ENCODE measurements around the gene CHRNA4. TPM values are rescaled to one million over a fixed set of nuclear protein-coding genes. Genes with fewer than 3 reads are reported as not detected.

The CHRNA4 gene
- total RNA-seq, 1 donor from 2014 or later = 0.38 TPM

GRCh38 chr20:63354636-63355350 lies 6.4 kb downstream of the CHRNA4 start:
- Histone ChIP-seq H3K27ac (replicated peaks) (no peak overlapping the region), H3K9me3 (replicated peaks) (no peaks in the 10 kb centered on the region), H3K4me3 (no peak overlapping the region), H3K27me3 (ENCODE audit: low read depth) (peaks cover 39% of the 10 kb centered on the region), H3K4me1 (peaks cover 36% of the 10 kb centered on the region), H3K36me3 (no peaks in the 10 kb centered on the region)
- intact Hi-C loops (cut with micrococcal nuclease) = no loop called here
- DNase-seq = no peak
- no peak for TF ChIP-seq CTCF (IDR thresholded peaks at IDR 0.05; ENCODE audit: borderline replicate concordance)

- Histone ChIP-seq H3K4me1 (peaks cover 23% of the 10 kb centered on the region), H3K27me3 (ENCODE audit: low read depth) (peaks cover 25% of the 10 kb centered on the region), H3K27ac (replicated peaks) (no peak overlapping the region), H3K36me3 (no peaks in the 10 kb centered on the region), H3K4me3 (no peak overlapping the region), H3K9me3 (replicated peaks) (no peaks in the 10 kb centered on the region)
- TF ChIP-seq CTCF (IDR thresholded peaks at IDR 0.05; ENCODE audit: borderline replicate concordance) = no peak
- no peak for DNase-seq
- intact Hi-C loops (cut with micrococcal nuclease) = no loop called here
These were observed 8.3 kb downstream of the CHRNA4 start for GRCh38 chr20:63352811-63353221.

GRCh38 chr20:63351811-63352591 lies 9.1 kb downstream of the CHRNA4 start:
- peak; percentile 73 for DNase-seq
- Histone ChIP-seq H3K4me3 (peak overlapping the region; percentile 9), H3K4me1 (peaks cover 17% of the 10 kb centered on the region), H3K36me3 (no peaks in the 10 kb centered on the region), H3K27me3 (ENCODE audit: low read depth) (peaks cover 29% of the 10 kb centered on the region), H3K27ac (replicated peaks) (peak overlapping the region; percentile 51), H3K9me3 (replicated peaks) (no peaks in the 10 kb centered on the region)
- intact Hi-C loops (cut with micrococcal nuclease) = no loop called here
- TF ChIP-seq CTCF (IDR thresholded peaks at IDR 0.05; ENCODE audit: borderline replicate concordance) = no peak

GRCh38 chr20:63351326-63351700 lies 9.8 kb downstream of the CHRNA4 start:
- no peak for TF ChIP-seq CTCF (IDR thresholded peaks at IDR 0.05; ENCODE audit: borderline replicate concordance)
- DNase-seq = no peak
- intact Hi-C loops (cut with micrococcal nuclease) = no loop called here
- no peaks in the 10 kb centered on the region for H3K9me3 ChIP-seq (replicated peaks)
- H3K4me1 ChIP-seq = peaks cover 24% of the 10 kb centered on the region
- H3K4me3 ChIP-seq = no peak overlapping the region
- H3K27me3 ChIP-seq (ENCODE audit: low read depth) = peaks cover 32% of the 10 kb centered on the region
- H3K27ac ChIP-seq (replicated peaks) = no peak overlapping the region
- H3K36me3 ChIP-seq = no peaks in the 10 kb centered on the region

- H3K4me3 ChIP-seq = no peak overlapping the region
- DNase-seq = no peak
- TF ChIP-seq CTCF (IDR thresholded peaks at IDR 0.05; ENCODE audit: borderline replicate concordance) = no peak
- H3K27ac ChIP-seq (replicated peaks) = no peak overlapping the region
- H3K27me3 ChIP-seq (ENCODE audit: low read depth) = peaks cover 35% of the 10 kb centered on the region
- H3K36me3 ChIP-seq = no peaks in the 10 kb centered on the region
- intact Hi-C loops (cut with micrococcal nuclease) = no loop called here
- H3K9me3 ChIP-seq (replicated peaks) = no peaks in the 10 kb centered on the region
- peaks cover 29% of the 10 kb centered on the region for H3K4me1 ChIP-seq
These were observed 10.4 kb downstream of the CHRNA4 start for GRCh38 chr20:63350597-63351325.
